Measurements from ENCODE around the gene CES3. TPM values are rescaled to one million over a fixed set of nuclear protein-coding genes. Genes with fewer than 3 reads are reported as not detected.
A peak's percentile ranks its signal among the peaks of the same experiment; 100 is the strongest.

Gene CES3
- total RNA-seq, 1 donor from 2014 or later = 4.8 TPM

- Mint-ChIP-seq H3K27ac (no peak overlapping the region), H3K4me3 (ENCODE audit: low read depth) (no peak overlapping the region), H3K9me3 (ENCODE audit: low read depth) (no peaks in the 10 kb centered on the region), H3K4me1 (ENCODE audit: low read depth) (peaks cover 2% of the 10 kb centered on the region), H3K27me3 (peaks cover 67% of the 10 kb centered on the region), H3K36me3 (ENCODE audit: insufficient read depth) (no peaks in the 10 kb centered on the region)
- no peak for DNase-seq (ENCODE audit: low spot score, unreplicated experiment)
- no peak for TF ChIP-seq CTCF (IDR thresholded peaks at IDR 0.05; ENCODE audit: unreplicated experiment)
Observed at GRCh38 chr16:66923866-66924265, 37.2 kb upstream of the CES3 start.

DNA sequence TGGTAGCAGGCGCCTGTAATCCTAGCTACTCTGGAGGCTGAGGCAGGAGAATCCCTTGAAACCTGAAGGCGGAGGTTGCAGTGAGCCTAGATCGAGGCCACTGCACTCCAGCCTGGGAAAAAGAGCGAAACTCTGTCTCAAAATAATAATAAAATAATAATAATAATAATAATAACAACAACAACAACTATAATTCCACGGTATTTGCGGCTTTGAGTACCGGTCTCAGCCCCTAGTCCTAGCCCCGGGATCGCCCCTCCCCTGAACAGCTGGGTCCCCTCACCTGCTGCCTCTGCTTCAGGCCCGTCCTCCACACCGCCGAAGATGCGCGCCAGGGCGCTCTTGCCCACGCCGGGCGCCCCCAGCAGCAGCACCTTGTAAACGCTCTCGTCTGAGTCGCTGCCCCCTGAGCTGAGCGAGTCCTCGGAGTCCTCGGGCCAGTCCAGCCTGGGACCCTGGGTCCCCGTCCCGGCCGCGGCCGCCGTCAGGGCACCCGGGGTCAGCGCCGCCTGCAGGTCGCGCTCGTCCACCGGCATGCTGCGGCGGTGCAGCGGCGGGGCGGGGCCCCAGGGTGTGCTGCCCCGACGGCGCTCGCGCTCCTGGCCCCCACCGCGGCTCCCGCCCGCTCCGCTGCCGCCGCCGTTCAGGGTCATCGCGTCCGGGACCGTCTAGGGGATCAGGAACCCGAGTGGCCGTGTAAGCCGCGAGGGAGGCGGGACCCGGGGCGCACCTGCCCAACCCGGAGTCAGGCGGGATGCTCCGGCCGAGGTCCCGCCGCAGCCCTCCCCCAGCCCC, 36.3 kb upstream of the CES3 start:
- H3K36me3 Mint-ChIP-seq (ENCODE audit: insufficient read depth) = no peaks in the 10 kb centered on the region
- peaks cover 63% of the 10 kb centered on the region for H3K27me3 Mint-ChIP-seq
- H3K27ac Mint-ChIP-seq = no peak overlapping the region
- peak; percentile 47 for DNase-seq (ENCODE audit: low spot score, unreplicated experiment)
- H3K4me3 Mint-ChIP-seq (ENCODE audit: low read depth) = no peak overlapping the region
- no peaks in the 10 kb centered on the region for H3K4me1 Mint-ChIP-seq (ENCODE audit: low read depth)
- H3K9me3 Mint-ChIP-seq (ENCODE audit: low read depth) = no peaks in the 10 kb centered on the region
- TF ChIP-seq CTCF (IDR thresholded peaks at IDR 0.05; ENCODE audit: unreplicated experiment) = peak; percentile 60

- Mint-ChIP-seq H3K27ac (no peak within 1 kb of the TSS), H3K36me3 (ENCODE audit: insufficient read depth) (no peaks in the 10 kb centered on the region), H3K4me1 (ENCODE audit: low read depth) (no peaks in the 10 kb centered on the region), H3K27me3 (peaks cover 63% of the 10 kb centered on the region), H3K9me3 (ENCODE audit: low read depth) (no peaks in the 10 kb centered on the region), H3K4me3 (ENCODE audit: low read depth) (peak within 1 kb of the TSS; percentile 41)
- no peak for TF ChIP-seq CTCF (IDR thresholded peaks at IDR 0.05; ENCODE audit: unreplicated experiment)
- DNase-seq (ENCODE audit: low spot score, unreplicated experiment) = no peak
Observed at GRCh38 chr16:66925322-66925840, 35.7 kb upstream of the CES3 start, which contains the start of gene RRAD. Gene RRAD, minus strand, starts transcription at chr16:66925535. Its CDS starts 356 bp downstream, at chr16:66925179.

GRCh38 chr16:66926171-66926947, 34.7 kb upstream of the CES3 start:
- Mint-ChIP-seq H3K27ac (no peak overlapping the region), H3K4me1 (ENCODE audit: low read depth) (no peaks in the 10 kb centered on the region), H3K36me3 (ENCODE audit: insufficient read depth) (no peaks in the 10 kb centered on the region), H3K9me3 (ENCODE audit: low read depth) (no peaks in the 10 kb centered on the region), H3K27me3 (peaks cover 54% of the 10 kb centered on the region), H3K4me3 (ENCODE audit: low read depth) (no peak overlapping the region)
- no peak for DNase-seq (ENCODE audit: low spot score, unreplicated experiment)
- no peak for TF ChIP-seq CTCF (IDR thresholded peaks at IDR 0.05; ENCODE audit: unreplicated experiment)

- H3K27me3 Mint-ChIP-seq = peaks cover 52% of the 10 kb centered on the region
Observed at GRCh38 chr16:66926961-66927436, 34.1 kb upstream of the CES3 start.

More at GRCh38 chr16:66926961-66927436, 34.1 kb upstream of the CES3 start:
- no peaks in the 10 kb centered on the region for H3K36me3 Mint-ChIP-seq (ENCODE audit: insufficient read depth)
- H3K4me1 Mint-ChIP-seq (ENCODE audit: low read depth) = no peaks in the 10 kb centered on the region
- no peak overlapping the region for H3K27ac Mint-ChIP-seq
- no peak for DNase-seq (ENCODE audit: low spot score, unreplicated experiment)
- no peaks in the 10 kb centered on the region for H3K9me3 Mint-ChIP-seq (ENCODE audit: low read depth)
- no peak overlapping the region for H3K4me3 Mint-ChIP-seq (ENCODE audit: low read depth)
- TF ChIP-seq CTCF (IDR thresholded peaks at IDR 0.05; ENCODE audit: unreplicated experiment) = no peak

Data from progenitor cell of endocrine pancreas (in vitro differentiated cells).